Adipocyte (in vitro differentiated cells): ENCODE measurements around the gene KLHL29.

Source experiments
- DNase-seq: peaks from one replicate; pipeline ENCODE4 v3.0.0-alpha.2; 2015; ENCODE audit warnings: low read depth
- H3K27me3 ChIP-seq: replicated peaks from 2 replicates; pipeline ENCODE4 v1.7.0; 2013; ENCODE audit warnings: mild to moderate bottlenecking, low read length, moderate library complexity; ENCODE audit not compliant: control insufficient read depth, insufficient read depth
- H3K36me3 ChIP-seq: 2 replicates; pipeline ENCODE4 v1.7.0; 2013; ENCODE audit warnings: low read length, mild to moderate bottlenecking, moderate library complexity; ENCODE audit not compliant: control insufficient read depth, insufficient read depth, severe bottlenecking
- H3K4me1 ChIP-seq: 2 replicates; pipeline ENCODE4 v1.7.0; 2013; ENCODE audit warnings: mild to moderate bottlenecking, low read length, moderate library complexity; ENCODE audit not compliant: control insufficient read depth, insufficient read depth
- H3K4me3 ChIP-seq: 2 replicates; pipeline ENCODE4 v1.7.0; 2013; ENCODE audit warnings: mild to moderate bottlenecking, low read length, moderate library complexity
- H3K9ac ChIP-seq: 2 replicates; pipeline ENCODE4 v1.7.0; 2013; ENCODE audit warnings: mild to moderate bottlenecking, low read length, moderate library complexity
- H3K9me3 ChIP-seq: 2 replicates; pipeline ENCODE4 v1.7.0; 2013; ENCODE audit warnings: mild to moderate bottlenecking, low read length, moderate library complexity; ENCODE audit not compliant: control insufficient read depth

KLHL29 gene

DNA sequence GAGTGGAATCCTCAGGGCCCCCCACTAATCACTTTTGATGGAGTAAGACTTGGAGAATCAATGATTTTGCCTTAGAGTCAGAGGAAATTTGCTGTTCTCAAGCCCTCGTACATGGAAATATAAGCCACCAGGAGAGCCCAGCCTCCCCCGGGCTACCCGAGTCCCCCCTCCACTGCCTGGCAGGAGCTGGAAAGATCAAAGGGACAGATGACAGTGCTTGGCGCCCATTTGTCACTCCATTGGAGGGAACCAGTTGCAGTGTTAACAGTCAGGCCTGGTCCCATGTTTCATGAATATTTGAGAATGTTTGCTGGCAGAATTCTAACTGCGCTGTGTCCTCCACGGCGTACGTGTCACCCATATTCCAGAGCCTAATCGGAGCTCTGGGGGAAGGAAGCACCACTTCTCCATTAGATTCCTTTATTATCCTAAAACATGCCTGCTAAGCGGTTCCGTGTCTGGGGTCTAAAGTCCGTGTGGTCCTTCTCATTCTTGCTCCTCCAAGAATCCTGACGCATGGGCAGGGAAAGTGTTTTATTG, 202.4 kb downstream of the KLHL29 start:
- no peak overlapping the region for H3K4me3 ChIP-seq
- peaks cover 14% of the 10 kb centered on the region for H3K4me1 ChIP-seq
- H3K27me3 ChIP-seq, result no peaks in the 10 kb centered on the region
- H3K9ac ChIP-seq, result no peak overlapping the region
- DNase-seq, result no peak
- H3K9me3 ChIP-seq, result no peaks in the 10 kb centered on the region
- H3K36me3 ChIP-seq, result peaks cover 8% of the 10 kb centered on the region

DNA sequence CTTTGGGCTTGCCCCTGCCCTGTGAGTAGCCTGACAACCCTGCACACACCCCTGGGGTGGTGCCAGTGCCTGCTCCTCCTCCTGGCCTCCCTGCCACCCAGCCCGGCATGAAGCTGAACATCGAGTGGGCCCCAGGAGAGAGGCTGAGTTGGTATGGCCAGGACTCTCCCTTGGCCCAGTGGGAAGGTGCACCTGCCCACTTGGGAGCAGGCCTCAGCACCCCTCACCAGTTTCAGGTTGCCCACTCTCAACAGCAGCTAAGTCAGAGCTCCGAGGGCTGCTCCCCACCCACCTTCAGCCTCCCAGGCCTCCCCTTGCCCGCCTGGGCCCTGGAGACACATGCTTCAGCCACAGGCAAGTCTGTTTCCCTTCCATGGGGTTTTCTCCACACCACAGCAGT, 203.1 kb downstream of the KLHL29 start:
- no peak for DNase-seq
- Histone ChIP-seq H3K9ac (no peak overlapping the region), H3K4me3 (no peak overlapping the region), H3K4me1 (peaks cover 14% of the 10 kb centered on the region), H3K9me3 (no peaks in the 10 kb centered on the region), H3K36me3 (peaks cover 6% of the 10 kb centered on the region), H3K27me3 (no peaks in the 10 kb centered on the region)

DNA sequence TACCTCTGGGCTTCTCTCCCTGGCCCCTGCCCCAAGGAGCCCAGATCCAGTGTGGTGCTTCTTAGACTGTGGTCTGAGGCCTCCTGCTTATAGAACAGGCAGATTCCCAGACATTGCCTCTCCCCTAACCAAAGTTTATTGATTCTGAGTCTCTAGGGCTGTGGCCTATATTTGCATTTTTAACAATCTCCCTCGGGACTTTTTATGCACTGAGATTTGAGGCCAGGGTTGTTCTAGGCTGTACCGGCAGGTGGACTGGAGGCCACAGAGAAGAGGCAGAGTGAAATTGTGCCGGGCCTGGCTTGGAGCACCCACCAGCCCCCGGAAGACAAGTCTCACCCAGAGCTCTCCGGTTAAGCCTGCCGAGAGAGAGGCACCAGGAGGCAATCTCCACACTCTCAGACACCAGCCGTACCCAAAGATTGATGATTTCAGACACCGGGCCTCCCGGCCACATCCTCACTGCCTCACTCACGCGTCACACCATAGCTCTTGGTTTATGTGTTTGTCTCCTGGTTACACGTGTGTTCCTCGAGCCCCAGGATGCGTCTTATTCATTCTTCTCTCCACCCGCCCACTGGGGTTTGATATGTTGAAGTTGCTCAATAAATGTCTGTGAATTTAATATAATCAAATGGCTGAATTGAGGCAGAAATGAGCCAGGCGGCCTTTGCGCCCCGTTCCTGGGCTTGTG, 203.7 kb downstream of the KLHL29 start:
- Histone ChIP-seq H3K4me3 (no peak overlapping the region), H3K4me1 (peaks cover 14% of the 10 kb centered on the region), H3K9me3 (no peaks in the 10 kb centered on the region), H3K9ac (no peak overlapping the region), H3K27me3 (no peaks in the 10 kb centered on the region), H3K36me3 (peaks cover under 1% of the 10 kb centered on the region)
- DNase-seq, result no peak

DNA sequence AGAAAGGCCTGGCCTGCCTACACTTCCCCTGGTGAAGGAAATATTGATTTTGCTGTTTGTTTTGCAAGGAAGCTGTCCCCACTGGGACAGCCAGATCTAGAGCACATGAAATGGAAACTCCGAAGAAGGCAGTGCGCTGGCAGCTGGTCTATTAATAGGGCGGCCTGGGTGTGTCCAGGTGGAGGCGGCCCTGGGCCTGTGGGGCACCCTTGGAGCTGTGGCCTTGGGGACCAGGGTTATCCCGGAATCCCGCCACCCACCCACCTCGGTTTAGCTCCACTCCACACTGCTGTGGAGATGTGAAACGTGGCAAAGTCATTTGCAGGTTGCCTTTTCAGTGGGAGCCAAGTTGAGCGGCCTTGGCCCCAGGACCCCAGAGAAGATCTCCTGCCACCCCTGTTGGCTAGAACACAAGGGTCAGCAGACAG, 204.3 kb downstream of the KLHL29 start:
- DNase-seq, result no peak
- Histone ChIP-seq H3K9me3 (no peaks in the 10 kb centered on the region), H3K4me1 (peaks cover 14% of the 10 kb centered on the region), H3K36me3 (no peaks in the 10 kb centered on the region), H3K9ac (no peak overlapping the region), H3K27me3 (no peaks in the 10 kb centered on the region), H3K4me3 (no peak overlapping the region)

DNA sequence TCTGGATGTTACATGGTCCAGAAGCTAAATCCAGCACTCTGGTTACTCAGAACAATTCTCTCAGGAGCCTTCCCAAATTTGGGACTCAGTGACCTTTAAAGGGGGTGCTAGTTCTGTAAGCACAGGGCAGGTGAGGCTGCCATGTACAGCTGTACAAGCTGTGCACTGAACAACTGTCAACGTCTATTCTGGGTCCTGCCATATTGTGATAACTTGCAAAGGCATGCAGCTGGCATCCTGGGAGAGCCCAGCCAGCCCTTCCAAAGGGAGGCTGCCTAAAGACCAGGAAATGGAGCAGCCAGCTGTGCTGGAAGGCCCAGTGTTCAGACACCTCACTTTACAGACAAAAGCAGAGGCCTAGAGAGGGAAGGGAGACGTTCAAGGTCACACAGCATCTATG, 204.8 kb downstream of the KLHL29 start:
- H3K9me3 ChIP-seq, result no peaks in the 10 kb centered on the region
- H3K4me3 ChIP-seq, result no peak overlapping the region
- H3K4me1 ChIP-seq, result peaks cover 14% of the 10 kb centered on the region
- no peaks in the 10 kb centered on the region for H3K36me3 ChIP-seq
- no peak overlapping the region for H3K9ac ChIP-seq
- no peaks in the 10 kb centered on the region for H3K27me3 ChIP-seq
- no peak for DNase-seq

DNA sequence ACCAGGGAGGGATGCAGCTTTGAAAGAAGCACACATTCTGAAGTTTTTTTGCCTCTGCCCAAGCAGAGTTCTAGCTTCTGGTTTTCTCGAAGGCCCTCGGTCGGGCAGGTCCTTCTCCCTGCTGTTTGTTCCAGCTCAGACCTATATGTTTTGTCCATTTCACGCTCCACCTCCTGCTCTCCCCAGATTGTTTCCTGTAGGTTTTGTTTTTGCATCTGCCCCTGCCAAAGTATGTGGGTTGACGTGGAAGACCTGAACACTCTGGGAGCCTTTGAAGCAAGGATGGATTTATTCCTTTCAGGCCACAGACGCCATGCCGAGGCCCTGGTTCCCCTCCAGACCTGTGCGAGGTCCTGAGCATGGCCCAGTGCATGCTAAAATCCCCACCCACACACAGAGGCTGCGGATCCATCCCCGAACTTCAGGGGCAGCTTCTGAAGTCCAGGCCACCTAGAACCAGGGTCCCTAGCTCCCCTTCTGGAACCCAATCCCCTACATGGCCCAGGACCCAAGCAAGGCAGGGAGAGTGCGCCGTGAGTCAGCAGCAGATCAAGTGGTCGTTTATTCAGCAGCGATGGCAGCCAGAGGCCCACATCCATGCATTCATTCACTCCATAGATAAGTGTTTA, 205.4 kb downstream of the KLHL29 start:
- Histone ChIP-seq H3K27me3 (no peaks in the 10 kb centered on the region), H3K36me3 (no peaks in the 10 kb centered on the region), H3K9me3 (no peaks in the 10 kb centered on the region), H3K4me3 (no peak overlapping the region), H3K4me1 (peaks cover 14% of the 10 kb centered on the region), H3K9ac (no peak overlapping the region)
- DNase-seq, result no peak

DNA sequence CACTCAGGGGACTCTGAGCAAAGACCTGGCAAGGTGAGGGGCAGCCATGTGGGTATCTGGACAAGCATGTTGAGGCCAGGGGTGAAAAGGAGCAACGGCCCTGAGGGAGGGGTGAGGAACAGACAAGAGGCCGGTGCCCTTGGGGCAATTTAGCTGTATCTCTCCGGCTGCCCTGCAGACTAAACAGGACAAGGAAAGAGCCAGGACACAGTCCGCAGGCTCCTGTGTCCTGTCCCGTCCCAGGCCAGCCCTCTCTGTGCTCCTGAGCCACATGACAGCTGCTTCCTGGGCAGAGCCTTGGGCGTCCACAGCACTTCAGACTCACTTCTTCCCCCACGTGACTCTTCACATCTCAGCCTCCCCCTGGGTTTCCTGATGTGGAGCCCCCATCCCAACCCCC, 206.1 kb downstream of the KLHL29 start:
- Histone ChIP-seq H3K4me3 (no peak overlapping the region), H3K36me3 (no peaks in the 10 kb centered on the region), H3K27me3 (no peaks in the 10 kb centered on the region), H3K9me3 (no peaks in the 10 kb centered on the region), H3K4me1 (peaks cover 14% of the 10 kb centered on the region), H3K9ac (no peak overlapping the region)
- no peak for DNase-seq

DNA sequence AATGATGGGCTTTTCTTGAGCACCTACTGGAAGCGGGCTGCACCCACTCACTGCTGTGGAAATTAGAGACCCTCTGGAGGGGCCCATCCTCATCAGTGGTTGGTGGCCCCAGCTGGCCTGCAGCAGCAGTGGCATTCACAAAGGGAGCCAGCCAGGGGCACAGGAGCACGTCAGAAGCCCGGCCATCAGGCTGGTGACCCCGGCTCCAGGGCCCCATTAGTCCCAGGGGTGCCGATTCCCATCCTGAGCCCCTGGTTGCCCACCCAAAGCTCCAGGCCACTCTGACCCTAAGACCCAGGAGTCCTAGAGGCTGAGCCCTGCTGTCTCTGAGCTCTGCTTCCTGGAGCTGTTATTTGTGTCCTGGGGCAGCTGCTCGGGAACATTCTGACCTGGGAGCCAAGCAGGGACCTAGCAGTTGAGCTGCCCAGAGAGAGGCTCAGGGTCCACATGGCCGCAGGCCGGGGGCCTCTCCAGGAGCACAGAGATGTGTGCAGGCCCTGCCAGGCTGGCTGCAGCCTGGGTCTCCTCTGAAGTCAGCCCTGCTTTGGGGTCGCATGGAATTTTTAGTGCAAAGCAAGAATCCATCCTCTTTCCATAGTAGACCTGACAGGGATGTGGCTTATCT, 207.2 kb downstream of the KLHL29 start:
- no peak for DNase-seq
- Histone ChIP-seq H3K36me3 (no peaks in the 10 kb centered on the region), H3K9ac (no peak overlapping the region), H3K4me3 (no peak overlapping the region), H3K27me3 (no peaks in the 10 kb centered on the region), H3K4me1 (peaks cover 14% of the 10 kb centered on the region), H3K9me3 (no peaks in the 10 kb centered on the region)

DNA sequence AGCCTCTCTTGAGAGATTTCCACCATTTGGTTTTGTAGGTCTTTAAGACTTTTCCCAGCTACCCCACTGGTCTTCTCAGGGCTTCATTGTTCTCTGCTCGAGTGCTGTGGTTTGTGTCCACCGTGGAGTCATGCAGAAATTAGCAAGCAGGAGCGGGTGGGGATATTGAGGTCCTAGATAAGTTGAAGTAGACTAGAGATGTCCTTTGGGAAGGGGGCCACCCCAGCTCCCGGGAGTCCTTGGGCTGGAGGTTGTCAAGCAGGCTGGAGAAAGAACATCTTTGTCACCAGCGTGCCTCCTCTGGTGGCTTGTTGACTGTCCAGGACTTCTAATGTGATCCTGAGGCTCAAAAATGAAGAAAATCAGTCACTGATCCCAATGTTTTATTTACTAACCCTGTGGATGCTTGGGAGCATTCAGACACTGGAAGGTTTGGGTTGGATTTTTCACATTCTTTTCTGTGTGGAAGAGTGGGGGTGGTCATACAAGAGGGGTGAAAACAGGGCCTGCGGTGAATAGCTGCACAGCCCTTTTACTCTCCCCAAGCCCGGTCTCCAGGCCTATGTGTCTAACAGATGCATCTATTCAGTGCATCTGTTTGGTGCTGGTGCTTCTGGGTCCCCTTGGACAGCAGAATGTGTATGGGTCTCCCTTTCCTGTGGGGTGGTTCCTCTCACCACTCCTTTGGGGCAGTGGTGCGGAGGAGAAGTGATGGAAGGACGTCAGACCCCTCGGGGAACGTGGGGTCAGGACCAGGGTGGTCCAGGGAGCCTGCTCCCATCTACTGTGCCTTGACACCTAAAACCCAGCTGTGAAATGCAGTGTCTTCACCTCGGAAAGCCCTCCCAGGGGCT, 208.1 kb downstream of the KLHL29 start:
- Histone ChIP-seq H3K9me3 (no peaks in the 10 kb centered on the region), H3K27me3 (no peaks in the 10 kb centered on the region), H3K4me3 (no peak overlapping the region), H3K36me3 (no peaks in the 10 kb centered on the region), H3K4me1 (peaks cover 14% of the 10 kb centered on the region), H3K9ac (no peak overlapping the region)
- DNase-seq, result peak; percentile 17

DNA sequence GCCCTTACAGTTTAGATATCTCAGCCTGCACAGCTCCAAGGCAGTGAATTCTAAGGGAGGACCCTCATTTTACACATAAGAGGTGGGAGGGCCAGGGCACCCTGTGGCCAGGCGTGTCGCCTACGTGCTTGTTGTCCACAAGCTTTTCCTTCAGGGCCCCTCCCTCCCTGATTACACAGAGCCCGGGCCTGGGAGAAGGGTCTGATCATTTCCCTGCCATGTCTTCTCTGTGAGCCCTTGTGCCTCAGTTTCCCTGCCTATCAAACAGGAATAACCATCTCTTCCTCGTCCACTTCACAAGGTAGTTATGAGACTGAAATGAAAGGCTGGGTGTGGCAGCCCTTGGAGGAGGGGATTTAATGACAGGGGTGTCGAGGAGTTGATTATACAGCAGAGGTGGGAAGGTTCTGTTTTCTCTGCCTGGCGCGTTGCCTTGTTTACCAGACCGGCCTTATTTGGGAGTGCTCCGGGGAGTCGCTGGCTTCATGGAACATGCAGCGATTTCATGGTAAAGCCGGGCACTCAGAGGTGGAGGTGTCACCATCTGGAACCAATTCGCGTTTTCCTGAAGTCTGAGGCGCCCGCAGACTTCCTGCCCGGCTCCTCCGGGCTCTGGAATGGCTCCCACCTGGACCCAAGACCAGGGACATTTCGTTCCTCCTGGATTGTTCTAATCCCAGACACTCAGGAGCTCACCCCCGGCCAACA, 208.9 kb downstream of the KLHL29 start:
- no peaks in the 10 kb centered on the region for H3K9me3 ChIP-seq
- no peak overlapping the region for H3K4me3 ChIP-seq
- no peaks in the 10 kb centered on the region for H3K27me3 ChIP-seq
- H3K9ac ChIP-seq, result no peak overlapping the region
- H3K36me3 ChIP-seq, result no peaks in the 10 kb centered on the region
- DNase-seq, result peak; percentile 65
- H3K4me1 ChIP-seq, result peaks cover 11% of the 10 kb centered on the region
